ENCODE data around the gene ETV5. TPM values are rescaled to one million over a fixed set of nuclear protein-coding genes. Genes with fewer than 3 reads are reported as not detected.

The ETV5 gene
- total and polyA plus RNA-seq, 12 donors, result 1.5 to 12.6 (median 5.3) TPM

GRCh38 chr3:186070133-186070532, 38.8 kb downstream of the ETV5 start:
- no peak overlapping the region for H3K27ac ChIP-seq
- no peak overlapping the region for H3K4me3 ChIP-seq
- ATAC-seq, result no peak
- peaks cover 0 to 10% (median 0%) of the 10 kb centered on the region in 9 donors for H3K4me1 ChIP-seq
- H3K36me3 ChIP-seq, result peaks cover 0 to 9% (median 3%) of the 10 kb centered on the region in 9 donors
- 81 to 89% methylated on average over 9 of the region's 9 CpGs for WGBS, 2 donors
- TF ChIP-seq CTCF (IDR thresholded peaks at IDR 0.05), result no peak
- intact Hi-C loops (cut with DNase I), result no loop called here
- no peaks in the 10 kb centered on the region for H3K27me3 ChIP-seq
- DNase-seq, result no peak
- peaks cover 0 to 8% (median 0%) of the 10 kb centered on the region in 11 donors for H3K9me3 ChIP-seq

GRCh38 chr3:186069199-186069598, 39.7 kb downstream of the ETV5 start:
- intact Hi-C loops (cut with DNase I), result no loop called here
- Histone ChIP-seq H3K4me1 (peaks cover 0 to 10% (median 0%) of the 10 kb centered on the region in 9 donors), H3K36me3 (peaks cover 0 to 17% (median 10%) of the 10 kb centered on the region in 9 donors), H3K27me3 (no peaks in the 10 kb centered on the region), H3K27ac (no peak overlapping the region), H3K9me3 (no peaks in the 10 kb centered on the region), H3K4me3 (no peak overlapping the region)
- 95 to 98% methylated on average over 9 of the region's 9 CpGs for WGBS, 2 donors
- no peak for TF ChIP-seq CTCF (IDR thresholded peaks at IDR 0.05)
- DNase-seq (no peak), ATAC-seq (no peak)

GRCh38 chr3:186068243-186068552, 40.7 kb downstream of the ETV5 start:
- Histone ChIP-seq H3K27ac (no peak overlapping the region), H3K36me3 (peaks cover 0 to 26% (median 10%) of the 10 kb centered on the region in 9 donors), H3K9me3 (no peaks in the 10 kb centered on the region), H3K27me3 (no peaks in the 10 kb centered on the region), H3K4me1 (peaks cover 0 to 10% (median 0%) of the 10 kb centered on the region in 9 donors), H3K4me3 (no peak overlapping the region)
- ATAC-seq (no peak), DNase-seq (no peak)
- intact Hi-C loops (cut with DNase I), result no loop called here
- 57 to 60% methylated on average over 2 of the region's 2 CpGs for WGBS, 2 donors
- no peak for TF ChIP-seq CTCF (IDR thresholded peaks at IDR 0.05)

- TF ChIP-seq CTCF (IDR thresholded peaks at IDR 0.05), result no peak
- ATAC-seq (no peak), DNase-seq (no peak)
- peaks cover 0 to 31% (median 10%) of the 10 kb centered on the region in 9 donors for H3K36me3 ChIP-seq
- intact Hi-C loops (cut with DNase I), result no loop called here
- H3K27ac ChIP-seq, result no peak overlapping the region
- H3K4me1 ChIP-seq, result peaks cover 0 to 10% (median 0%) of the 10 kb centered on the region in 9 donors
- H3K4me3 ChIP-seq, result no peak overlapping the region
- 92 to 98% methylated on average over 9 of the region's 9 CpGs for WGBS, 2 donors
- H3K9me3 ChIP-seq, result no peaks in the 10 kb centered on the region
- H3K27me3 ChIP-seq, result no peaks in the 10 kb centered on the region
Observed at GRCh38 chr3:186067360-186068242, 41.3 kb downstream of the ETV5 start.
